Measurements from ENCODE around the gene OR56B4. TPM values are rescaled to one million over a fixed set of nuclear protein-coding genes. Genes with fewer than 3 reads are reported as not detected.

Gene OR56B4
- total RNA-seq, 1 donor from 2014 or later: not detected

GRCh38 chr11:6151117-6151516 is 43.6 kb downstream of the OR56B4 start:
- intact Hi-C loops (cut with DNase I): no loop called here

GRCh38 chr11:6152126-6152525 is 44.6 kb downstream of the OR56B4 start:
- Histone ChIP-seq H3K9me3 (no peaks in the 10 kb centered on the region), H3K4me1 (no peaks in the 10 kb centered on the region), H3K36me3 (no peaks in the 10 kb centered on the region), H3K27me3 (no peaks in the 10 kb centered on the region), H3K4me3 (no peak overlapping the region), H3K27ac (no peak overlapping the region)
- TF ChIP-seq POLR2AphosphoS5 (IDR thresholded peaks at IDR 0.05; ENCODE audit: insufficient read depth in 1 of 2, low read depth in 1 of 2) (no peak), CTCF (IDR thresholded peaks at IDR 0.05) (no peak), POLR2A (IDR thresholded peaks at IDR 0.05) (no peak)
- DNase-seq (ENCODE audit: extremely low spot score in 2 of 2): no peak
- intact Hi-C loops (cut with DNase I): no loop called here

More at GRCh38 chr11:6151117-6151516, 43.6 kb downstream of the OR56B4 start:
- no peaks in the 10 kb centered on the region for H3K27me3 ChIP-seq
- no peak for TF ChIP-seq POLR2A (IDR thresholded peaks at IDR 0.05)
- no peak for TF ChIP-seq POLR2AphosphoS5 (IDR thresholded peaks at IDR 0.05; ENCODE audit: insufficient read depth in 1 of 2, low read depth in 1 of 2)
- TF ChIP-seq CTCF (IDR thresholded peaks at IDR 0.05): no peak
- H3K36me3 ChIP-seq: no peaks in the 10 kb centered on the region
- no peak for DNase-seq (ENCODE audit: extremely low spot score in 2 of 2)
- H3K27ac ChIP-seq: no peak overlapping the region
- no peaks in the 10 kb centered on the region for H3K9me3 ChIP-seq
- no peak overlapping the region for H3K4me3 ChIP-seq
- no peaks in the 10 kb centered on the region for H3K4me1 ChIP-seq

GRCh38 chr11:6156628-6157359 is 49.3 kb downstream of the OR56B4 start:
- Histone ChIP-seq H3K4me1 (no peaks in the 10 kb centered on the region), H3K27ac (no peak overlapping the region), H3K36me3 (no peaks in the 10 kb centered on the region), H3K4me3 (no peak overlapping the region), H3K9me3 (no peaks in the 10 kb centered on the region), H3K27me3 (no peaks in the 10 kb centered on the region)
- DNase-seq (ENCODE audit: extremely low spot score in 2 of 2): no peak
- no peak for TF ChIP-seq POLR2A (IDR thresholded peaks at IDR 0.05)
- TF ChIP-seq POLR2AphosphoS5 (IDR thresholded peaks at IDR 0.05; ENCODE audit: insufficient read depth in 1 of 2, low read depth in 1 of 2): no peak
- TF ChIP-seq CTCF (IDR thresholded peaks at IDR 0.05): no peak
- intact Hi-C loops (cut with DNase I): no loop called here

Other genes with a start within 250 kb of the OR56B4 start
- gene OR52E8, start 250.0 kb upstream of the OR56B4 start, total RNA-seq: not detected
- gene OR52E4, start 227.1 kb upstream of the OR56B4 start, total RNA-seq: not detected
- not detected for gene OR52E5, start 214.5 kb upstream of the OR56B4 start, total RNA-seq
- gene OR56A3, start 165.4 kb upstream of the OR56B4 start, total RNA-seq: not detected
- not detected for gene OR56A5, start 139.2 kb upstream of the OR56B4 start, total RNA-seq
- not detected for gene OR52L1, start 120.7 kb upstream of the OR56B4 start, total RNA-seq
- gene OR56A4, start 100.7 kb upstream of the OR56B4 start, total RNA-seq: not detected
- gene OR56A1, start 76.9 kb upstream of the OR56B4 start, total RNA-seq: not detected
- not detected for gene OR52B2, start 62.6 kb downstream of the OR56B4 start, total RNA-seq
- gene OR52W1, start 91.5 kb downstream of the OR56B4 start, total RNA-seq: not detected
- gene C11orf42, start 97.9 kb downstream of the OR56B4 start, total RNA-seq: not detected
- gene FHIP1B, start 127.0 kb downstream of the OR56B4 start, total RNA-seq: 65.1 TPM
- not detected for gene CNGA4, start 131.4 kb downstream of the OR56B4 start, total RNA-seq
- not detected for gene CCKBR, start 152.2 kb downstream of the OR56B4 start, total RNA-seq
- gene CAVIN3, start 212.8 kb downstream of the OR56B4 start, total RNA-seq: 156 TPM